ENCODE data around the gene AMFR. TPM values are rescaled to one million over a fixed set of nuclear protein-coding genes. Genes with fewer than 3 reads are reported as not detected.

AMFR gene
- total and polyA plus RNA-seq, 10 of the 15 experiments (the other 5 are each of a cell fraction or from before 2014, with no cell fraction given): 8.2 to 67.6 (median 28.1) TPM

DNA sequence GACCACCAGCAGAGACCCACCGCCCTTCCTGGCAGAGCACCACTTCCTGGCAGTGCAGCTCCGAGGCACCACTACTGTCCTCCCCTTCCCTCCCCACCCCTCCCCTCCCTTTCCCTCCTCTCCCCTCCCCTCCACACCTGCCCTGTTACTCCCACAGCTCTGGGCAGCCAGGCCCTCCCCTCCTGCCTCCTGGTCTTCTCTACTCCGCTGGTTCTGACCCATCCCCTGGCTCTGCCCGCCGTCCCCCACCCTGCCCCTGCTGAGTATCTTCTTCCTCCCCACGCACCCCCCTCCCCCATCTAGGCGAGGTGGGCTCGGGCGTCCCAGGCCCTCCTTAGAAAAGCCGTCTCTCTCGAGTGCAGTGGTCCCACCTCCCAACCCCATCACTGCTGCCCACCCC is 77.7 kb downstream of the AMFR start:
- WGBS (ENCODE audit: insufficient coverage, insufficient replicate concordance, low lambda C conversion rate, missing lambda C conversion rate): 0% methylated on average over 2 of the region's 11 CpGs
- DNase-seq (ENCODE audit: low read depth, low spot score) (no peak), ATAC-seq (no peak), FAIRE-seq (no peak)
- Histone ChIP-seq H3K27ac (ENCODE audit: control insufficient read depth, insufficient read depth) (no peak overlapping the region), H3K79me2 (ENCODE audit: control insufficient read depth, insufficient read depth, low read length) (no peaks in the 10 kb centered on the region), H3K9me3 (replicated peaks; ENCODE audit: control insufficient read depth, insufficient read depth, low read length) (no peaks in the 10 kb centered on the region), H3K4me2 (ENCODE audit: control insufficient read depth, insufficient read depth) (no peak overlapping the region), H3K4me3 (no peak overlapping the region), H4K20me1 (ENCODE audit: control insufficient read depth, insufficient read depth) (no peaks in the 10 kb centered on the region; the same call in 1 of the 2 replicates), H3K27me3 (replicated peaks in 1 of 2; ENCODE audit: control insufficient read depth in 2 of 2, insufficient read depth in 2 of 2, low read length in 1 of 2) (no peaks in the 10 kb centered on the region), H3K36me3 (ENCODE audit: control insufficient read depth in 2 of 2, insufficient read depth in 2 of 2, low read length in 1 of 2) (no peaks in the 10 kb centered on the region), H3K4me1 (ENCODE audit: control insufficient read depth, insufficient read depth, low read length) (no peaks in the 10 kb centered on the region), H3K9ac (ENCODE audit: control insufficient read depth, insufficient read depth, low read length) (no peak overlapping the region), H2AFZ (ENCODE audit: control insufficient read depth, low read depth, low read length) (no peak overlapping the region)
- TF ChIP-seq FOXK2 (IDR thresholded peaks at IDR 0.05): no peak
- TF ChIP-seq, protein P1, sequence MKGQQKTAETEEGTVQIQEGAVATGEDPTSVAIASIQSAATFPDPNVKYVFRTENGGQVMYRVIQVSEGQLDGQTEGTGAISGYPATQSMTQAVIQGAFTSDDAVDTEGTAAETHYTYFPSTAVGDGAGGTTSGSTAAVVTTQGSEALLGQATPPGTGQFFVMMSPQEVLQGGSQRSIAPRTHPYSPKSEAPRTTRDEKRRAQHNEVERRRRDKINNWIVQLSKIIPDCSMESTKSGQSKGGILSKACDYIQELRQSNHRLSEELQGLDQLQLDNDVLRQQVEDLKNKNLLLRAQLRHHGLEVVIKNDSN (IDR thresholded peaks at IDR 0.05; ENCODE audit: borderline replicate concordance, extremely low read length, insufficient read depth, low read depth, low read length): no peak
- TF ChIP-seq, protein P2, sequence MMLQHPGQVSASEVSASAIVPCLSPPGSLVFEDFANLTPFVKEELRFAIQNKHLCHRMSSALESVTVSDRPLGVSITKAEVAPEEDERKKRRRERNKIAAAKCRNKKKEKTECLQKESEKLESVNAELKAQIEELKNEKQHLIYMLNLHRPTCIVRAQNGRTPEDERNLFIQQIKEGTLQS (IDR thresholded peaks at IDR 0.05; ENCODE audit: borderline replicate concordance, extremely low read depth, low read depth, low read length): no peak
- TF ChIP-seq POLR2AphosphoS5 (IDR thresholded peaks at IDR 0.05; ENCODE audit: low read length): no peak
- TF ChIP-seq ZNF207 (IDR thresholded peaks at IDR 0.05; ENCODE audit: borderline replicate concordance): no peak
- TF ChIP-seq, protein P3, sequence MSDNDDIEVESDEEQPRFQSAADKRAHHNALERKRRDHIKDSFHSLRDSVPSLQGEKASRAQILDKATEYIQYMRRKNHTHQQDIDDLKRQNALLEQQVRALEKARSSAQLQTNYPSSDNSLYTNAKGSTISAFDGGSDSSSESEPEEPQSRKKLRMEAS (IDR thresholded peaks at IDR 0.05; ENCODE audit: low read depth, low read length): no peak
- TF ChIP-seq ZNF24 (IDR thresholded peaks at IDR 0.05): no peak
- no peak for TF ChIP-seq SREBF2 (IDR thresholded peaks at IDR 0.05; ENCODE audit: low read length)
- no peak for TF ChIP-seq KDM1A (IDR thresholded peaks at IDR 0.05; ENCODE audit: borderline replicate concordance)
- TF ChIP-seq, protein P4, sequence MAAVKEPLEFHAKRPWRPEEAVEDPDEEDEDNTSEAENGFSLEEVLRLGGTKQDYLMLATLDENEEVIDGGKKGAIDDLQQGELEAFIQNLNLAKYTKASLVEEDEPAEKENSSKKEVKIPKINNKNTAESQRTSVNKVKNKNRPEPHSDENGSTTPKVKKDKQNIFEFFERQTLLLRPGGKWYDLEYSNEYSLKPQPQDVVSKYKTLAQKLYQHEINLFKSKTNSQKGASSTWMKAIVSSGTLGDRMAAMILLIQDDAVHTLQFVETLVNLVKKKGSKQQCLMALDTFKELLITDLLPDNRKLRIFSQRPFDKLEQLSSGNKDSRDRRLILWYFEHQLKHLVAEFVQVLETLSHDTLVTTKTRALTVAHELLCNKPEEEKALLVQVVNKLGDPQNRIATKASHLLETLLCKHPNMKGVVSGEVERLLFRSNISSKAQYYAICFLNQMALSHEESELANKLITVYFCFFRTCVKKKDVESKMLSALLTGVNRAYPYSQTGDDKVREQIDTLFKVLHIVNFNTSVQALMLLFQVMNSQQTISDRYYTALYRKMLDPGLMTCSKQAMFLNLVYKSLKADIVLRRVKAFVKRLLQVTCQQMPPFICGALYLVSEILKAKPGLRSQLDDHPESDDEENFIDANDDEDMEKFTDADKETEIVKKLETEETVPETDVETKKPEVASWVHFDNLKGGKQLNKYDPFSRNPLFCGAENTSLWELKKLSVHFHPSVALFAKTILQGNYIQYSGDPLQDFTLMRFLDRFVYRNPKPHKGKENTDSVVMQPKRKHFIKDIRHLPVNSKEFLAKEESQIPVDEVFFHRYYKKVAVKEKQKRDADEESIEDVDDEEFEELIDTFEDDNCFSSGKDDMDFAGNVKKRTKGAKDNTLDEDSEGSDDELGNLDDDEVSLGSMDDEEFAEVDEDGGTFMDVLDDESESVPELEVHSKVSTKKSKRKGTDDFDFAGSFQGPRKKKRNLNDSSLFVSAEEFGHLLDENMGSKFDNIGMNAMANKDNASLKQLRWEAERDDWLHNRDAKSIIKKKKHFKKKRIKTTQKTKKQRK (IDR thresholded peaks at IDR 0.05; ENCODE audit: low read depth, low read length): no peak
- TF ChIP-seq RCOR1 (conservative IDR thresholded peaks at IDR 0.05; ENCODE audit: low read depth, low read length): no peak
- TF ChIP-seq, protein P5, sequence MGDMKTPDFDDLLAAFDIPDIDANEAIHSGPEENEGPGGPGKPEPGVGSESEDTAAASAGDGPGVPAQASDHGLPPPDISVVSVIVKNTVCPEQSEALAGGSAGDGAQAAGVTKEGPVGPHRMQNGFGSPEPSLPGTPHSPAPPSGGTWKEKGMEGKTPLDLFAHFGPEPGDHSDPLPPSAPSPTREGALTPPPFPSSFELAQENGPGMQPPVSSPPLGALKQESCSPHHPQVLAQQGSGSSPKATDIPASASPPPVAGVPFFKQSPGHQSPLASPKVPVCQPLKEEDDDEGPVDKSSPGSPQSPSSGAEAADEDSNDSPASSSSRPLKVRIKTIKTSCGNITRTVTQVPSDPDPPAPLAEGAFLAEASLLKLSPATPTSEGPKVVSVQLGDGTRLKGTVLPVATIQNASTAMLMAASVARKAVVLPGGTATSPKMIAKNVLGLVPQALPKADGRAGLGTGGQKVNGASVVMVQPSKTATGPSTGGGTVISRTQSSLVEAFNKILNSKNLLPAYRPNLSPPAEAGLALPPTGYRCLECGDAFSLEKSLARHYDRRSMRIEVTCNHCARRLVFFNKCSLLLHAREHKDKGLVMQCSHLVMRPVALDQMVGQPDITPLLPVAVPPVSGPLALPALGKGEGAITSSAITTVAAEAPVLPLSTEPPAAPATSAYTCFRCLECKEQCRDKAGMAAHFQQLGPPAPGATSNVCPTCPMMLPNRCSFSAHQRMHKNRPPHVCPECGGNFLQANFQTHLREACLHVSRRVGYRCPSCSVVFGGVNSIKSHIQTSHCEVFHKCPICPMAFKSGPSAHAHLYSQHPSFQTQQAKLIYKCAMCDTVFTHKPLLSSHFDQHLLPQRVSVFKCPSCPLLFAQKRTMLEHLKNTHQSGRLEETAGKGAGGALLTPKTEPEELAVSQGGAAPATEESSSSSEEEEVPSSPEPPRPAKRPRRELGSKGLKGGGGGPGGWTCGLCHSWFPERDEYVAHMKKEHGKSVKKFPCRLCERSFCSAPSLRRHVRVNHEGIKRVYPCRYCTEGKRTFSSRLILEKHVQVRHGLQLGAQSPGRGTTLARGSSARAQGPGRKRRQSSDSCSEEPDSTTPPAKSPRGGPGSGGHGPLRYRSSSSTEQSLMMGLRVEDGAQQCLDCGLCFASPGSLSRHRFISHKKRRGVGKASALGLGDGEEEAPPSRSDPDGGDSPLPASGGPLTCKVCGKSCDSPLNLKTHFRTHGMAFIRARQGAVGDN (IDR thresholded peaks at IDR 0.05): no peak
- TF ChIP-seq EP300 (IDR thresholded peaks at IDR 0.05; ENCODE audit: borderline replicate concordance in 1 of 2, control insufficient read depth in 1 of 2, low read depth in 2 of 2, low read length in 2 of 2): no peak
- TF ChIP-seq HDAC2 (IDR thresholded peaks at IDR 0.05): no peak
- TF ChIP-seq STAT1 (conservative IDR thresholded peaks at IDR 0.05): no peak
- TF ChIP-seq BRCA1 (IDR thresholded peaks at IDR 0.05; ENCODE audit: low read depth, low read length): no peak
- POLR2A ChIA-PET: no interaction called here
- RAD21 ChIA-PET (ENCODE audit: unreplicated experiment): no interaction called here
- BruUV-seq (replicated peaks): no TSS peak
- in situ Hi-C loops (cut with MboI) (no loop called here), intact Hi-C loops (cut with micrococcal nuclease; ENCODE audit: unreplicated experiment) (no loop called here)
- CTCF ChIA-PET: no interaction called here
- SMC1A ChIA-PET (ENCODE audit: uncharacterized antibody, unreplicated experiment): no interaction called here

Measured in GM12878 (cell line).